ENCODE results near the gene CYBC1.
A peak's percentile ranks its signal among the peaks of the same experiment; 100 is the strongest.

The CYBC1 gene

DNA sequence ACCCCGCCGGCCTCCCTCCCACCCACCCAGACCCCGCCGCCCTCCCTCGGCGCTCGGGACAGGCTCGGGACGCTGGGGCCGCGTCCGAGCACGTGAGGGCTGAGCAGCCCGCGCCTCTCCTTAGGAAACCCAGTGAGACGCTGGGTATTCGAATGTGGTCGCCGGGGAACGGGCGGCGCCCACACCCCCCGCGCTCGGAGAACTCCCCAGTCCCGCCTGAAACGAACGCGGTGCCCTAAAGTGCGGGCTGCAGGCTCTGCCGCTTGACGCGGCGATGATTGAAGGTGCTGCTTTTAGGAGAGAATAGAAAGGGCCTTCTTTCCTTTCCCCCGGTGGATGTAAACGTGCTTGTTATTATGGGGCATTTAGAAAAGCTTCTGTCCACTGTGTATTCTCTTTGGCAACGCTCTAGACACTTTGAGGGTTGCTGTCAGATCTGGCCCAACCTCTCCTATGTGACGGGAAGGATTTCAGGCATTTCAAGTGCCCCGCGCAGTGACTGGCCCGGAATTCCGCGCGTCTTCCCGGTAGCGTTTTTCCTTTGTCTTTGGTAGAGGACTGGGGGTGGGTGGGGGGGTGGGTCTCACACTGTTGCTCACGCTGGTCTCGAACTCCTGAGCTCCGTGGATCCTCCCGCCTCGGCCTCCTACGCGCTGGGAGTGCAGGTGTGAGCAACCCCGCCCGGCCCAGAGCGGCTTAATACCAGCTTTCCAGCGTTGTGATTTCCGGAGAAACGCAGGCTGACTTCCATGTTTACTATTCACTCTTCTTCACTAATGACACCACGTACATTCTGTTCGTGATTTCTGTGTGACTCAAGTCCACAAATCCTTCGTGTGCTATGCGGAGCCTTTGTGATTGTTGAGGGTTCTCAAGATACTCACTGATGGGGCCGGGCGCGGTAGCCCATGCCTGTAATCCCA, 47.2 kb upstream of the CYBC1 start (continued):
- TF ChIP-seq, protein P1, sequence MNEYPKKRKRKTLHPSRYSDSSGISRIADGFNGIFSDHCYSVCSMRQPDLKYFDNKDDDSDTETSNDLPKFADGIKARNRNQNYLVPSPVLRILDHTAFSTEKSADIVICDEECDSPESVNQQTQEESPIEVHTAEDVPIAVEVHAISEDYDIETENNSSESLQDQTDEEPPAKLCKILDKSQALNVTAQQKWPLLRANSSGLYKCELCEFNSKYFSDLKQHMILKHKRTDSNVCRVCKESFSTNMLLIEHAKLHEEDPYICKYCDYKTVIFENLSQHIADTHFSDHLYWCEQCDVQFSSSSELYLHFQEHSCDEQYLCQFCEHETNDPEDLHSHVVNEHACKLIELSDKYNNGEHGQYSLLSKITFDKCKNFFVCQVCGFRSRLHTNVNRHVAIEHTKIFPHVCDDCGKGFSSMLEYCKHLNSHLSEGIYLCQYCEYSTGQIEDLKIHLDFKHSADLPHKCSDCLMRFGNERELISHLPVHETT (tag by site-specific recombination; IDR thresholded peaks at IDR 0.05): no peak
- TF ChIP-seq ZNF555 (tag by site-specific recombination; conservative IDR thresholded peaks at IDR 0.05) (no peak), ZNF112 (tag by site-specific recombination; IDR thresholded peaks at IDR 0.05) (no peak), ZBTB48 (tag by site-specific recombination; IDR thresholded peaks at IDR 0.05) (peak; percentile 31; the same call in 1 of the 2 replicates), ZNF37A (tag by site-specific recombination; IDR thresholded peaks at IDR 0.05) (no peak), KLF8 (tag by site-specific recombination; IDR thresholded peaks at IDR 0.05) (0 out of 2 replicates have a peak, but pooled peaks have one; percentile 8)
- TF ChIP-seq, protein P2, sequence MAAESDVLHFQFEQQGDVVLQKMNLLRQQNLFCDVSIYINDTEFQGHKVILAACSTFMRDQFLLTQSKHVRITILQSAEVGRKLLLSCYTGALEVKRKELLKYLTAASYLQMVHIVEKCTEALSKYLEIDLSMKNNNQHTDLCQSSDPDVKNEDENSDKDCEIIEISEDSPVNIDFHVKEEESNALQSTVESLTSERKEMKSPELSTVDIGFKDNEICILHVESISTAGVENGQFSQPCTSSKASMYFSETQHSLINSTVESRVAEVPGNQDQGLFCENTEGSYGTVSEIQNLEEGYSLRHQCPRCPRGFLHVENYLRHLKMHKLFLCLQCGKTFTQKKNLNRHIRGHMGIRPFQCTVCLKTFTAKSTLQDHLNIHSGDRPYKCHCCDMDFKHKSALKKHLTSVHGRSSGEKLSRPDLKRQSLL (tag by site-specific recombination; IDR thresholded peaks at IDR 0.05): no peak
- TF ChIP-seq, protein P3, sequence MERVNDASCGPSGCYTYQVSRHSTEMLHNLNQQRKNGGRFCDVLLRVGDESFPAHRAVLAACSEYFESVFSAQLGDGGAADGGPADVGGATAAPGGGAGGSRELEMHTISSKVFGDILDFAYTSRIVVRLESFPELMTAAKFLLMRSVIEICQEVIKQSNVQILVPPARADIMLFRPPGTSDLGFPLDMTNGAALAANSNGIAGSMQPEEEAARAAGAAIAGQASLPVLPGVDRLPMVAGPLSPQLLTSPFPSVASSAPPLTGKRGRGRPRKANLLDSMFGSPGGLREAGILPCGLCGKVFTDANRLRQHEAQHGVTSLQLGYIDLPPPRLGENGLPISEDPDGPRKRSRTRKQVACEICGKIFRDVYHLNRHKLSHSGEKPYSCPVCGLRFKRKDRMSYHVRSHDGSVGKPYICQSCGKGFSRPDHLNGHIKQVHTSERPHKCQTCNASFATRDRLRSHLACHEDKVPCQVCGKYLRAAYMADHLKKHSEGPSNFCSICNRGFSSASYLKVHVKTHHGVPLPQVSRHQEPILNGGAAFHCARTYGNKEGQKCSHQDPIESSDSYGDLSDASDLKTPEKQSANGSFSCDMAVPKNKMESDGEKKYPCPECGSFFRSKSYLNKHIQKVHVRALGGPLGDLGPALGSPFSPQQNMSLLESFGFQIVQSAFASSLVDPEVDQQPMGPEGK (tag by site-specific recombination; IDR thresholded peaks at IDR 0.05): peak; percentile 14; the same call in 1 of the 2 replicates
- TF ChIP-seq, protein P4, sequence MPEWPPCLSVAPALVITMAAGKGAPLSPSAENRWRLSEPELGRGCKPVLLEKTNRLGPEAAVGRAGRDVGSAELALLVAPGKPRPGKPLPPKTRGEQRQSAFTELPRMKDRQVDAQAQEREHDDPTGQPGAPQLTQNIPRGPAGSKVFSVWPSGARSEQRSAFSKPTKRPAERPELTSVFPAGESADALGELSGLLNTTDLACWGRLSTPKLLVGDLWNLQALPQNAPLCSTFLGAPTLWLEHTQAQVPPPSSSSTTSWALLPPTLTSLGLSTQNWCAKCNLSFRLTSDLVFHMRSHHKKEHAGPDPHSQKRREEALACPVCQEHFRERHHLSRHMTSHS (tag by site-specific recombination; IDR thresholded peaks at IDR 0.05): no peak

DNA sequence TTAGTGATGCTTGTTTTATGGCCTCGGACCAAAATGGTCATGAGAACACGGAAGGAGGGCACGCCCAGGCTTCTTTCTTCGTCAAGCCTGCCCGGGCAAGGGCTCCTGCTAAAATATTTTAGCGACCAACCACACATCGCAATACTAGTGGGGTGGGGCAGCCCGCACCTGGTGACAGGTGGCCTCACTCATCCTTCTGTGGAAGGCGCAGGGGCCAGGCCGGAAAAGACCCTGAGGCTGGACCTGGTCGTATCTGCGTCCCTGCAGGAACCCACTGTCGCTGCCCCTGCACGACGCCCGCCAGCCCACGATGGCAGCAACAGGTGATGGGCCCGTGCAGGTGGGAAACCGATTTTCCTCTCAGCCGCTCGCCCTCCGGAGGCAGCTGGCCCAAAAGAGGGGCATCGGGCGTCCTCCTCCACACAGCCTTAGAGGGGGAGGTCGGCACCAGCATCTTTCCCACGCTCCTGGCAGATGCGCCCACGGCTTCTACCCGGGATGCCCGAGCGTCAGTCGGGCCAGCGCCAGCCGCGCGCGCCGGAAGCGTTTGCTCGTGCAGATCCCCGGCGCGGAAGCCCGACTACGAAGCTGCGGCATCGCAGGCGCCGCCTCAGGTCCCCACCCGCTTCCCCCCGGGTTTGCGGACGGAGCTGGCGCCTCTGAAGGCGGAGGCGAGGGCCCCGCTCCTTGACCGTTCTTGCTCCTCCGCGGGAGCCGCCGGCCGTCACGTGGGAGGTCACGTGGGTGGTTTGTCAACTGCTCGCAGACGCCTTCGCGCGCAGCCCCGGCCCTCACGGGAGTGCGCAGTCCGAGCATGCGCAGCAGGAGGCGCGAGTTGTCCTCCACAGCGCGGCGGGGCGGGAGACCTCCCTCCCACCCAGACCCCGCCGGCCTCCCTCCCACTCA, 46.2 kb upstream of the CYBC1 start:
- H3K4me1 ChIP-seq (ENCODE audit: control insufficient read depth, insufficient read depth, low read length): peaks cover 2% of the 10 kb centered on the region; the same call in 1 of the 2 replicates
- H3K4me3 ChIP-seq (ENCODE audit: low read depth, low read length): peak overlapping the region; percentile 16
- POLR2A ChIA-PET: interaction anchor here (1.7 kb wide), 1 partner anchor 24 kb away, joined by 3 read pairs; no protein-coding TSS in a partner anchor
- H3K27ac ChIP-seq (ENCODE audit: extremely low read depth, low read depth, low read length): peak overlapping the region; percentile 47
- CTCF ChIA-PET: interaction anchor here (0.6 to 1.8 kb wide), 4 partner anchors 13 to 365 kb away, joined by 3 to 12 read pairs (median 4); no protein-coding TSS in a partner anchor
- H3K36me3 ChIP-seq (ENCODE audit: control insufficient read depth in 2 of 2, insufficient read depth in 1 of 2, low read length in 2 of 2): no peaks in the 10 kb centered on the region
- no peaks in the 10 kb centered on the region for H3K9me3 ChIP-seq (ENCODE audit: control insufficient read depth, insufficient read depth, low read depth, low read length)
- TF ChIP-seq WT1 (tag by site-specific recombination; IDR thresholded peaks at IDR 0.05): no peak
- TF ChIP-seq, protein P5, sequence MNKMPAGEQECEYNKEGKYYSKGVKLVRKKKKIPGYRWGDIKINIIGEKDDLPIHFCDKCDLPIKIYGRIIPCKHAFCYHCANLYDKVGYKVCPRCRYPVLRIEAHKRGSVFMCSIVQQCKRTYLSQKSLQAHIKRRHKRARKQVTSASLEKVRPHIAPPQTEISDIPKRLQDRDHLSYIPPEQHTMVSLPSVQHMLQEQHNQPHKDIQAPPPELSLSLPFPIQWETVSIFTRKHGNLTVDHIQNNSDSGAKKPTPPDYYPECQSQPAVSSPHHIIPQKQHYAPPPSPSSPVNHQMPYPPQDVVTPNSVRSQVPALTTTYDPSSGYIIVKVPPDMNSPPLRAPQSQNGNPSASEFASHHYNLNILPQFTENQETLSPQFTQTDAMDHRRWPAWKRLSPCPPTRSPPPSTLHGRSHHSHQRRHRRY (tag by site-specific recombination; IDR thresholded peaks at IDR 0.05): no peak
- TF ChIP-seq, protein P6, sequence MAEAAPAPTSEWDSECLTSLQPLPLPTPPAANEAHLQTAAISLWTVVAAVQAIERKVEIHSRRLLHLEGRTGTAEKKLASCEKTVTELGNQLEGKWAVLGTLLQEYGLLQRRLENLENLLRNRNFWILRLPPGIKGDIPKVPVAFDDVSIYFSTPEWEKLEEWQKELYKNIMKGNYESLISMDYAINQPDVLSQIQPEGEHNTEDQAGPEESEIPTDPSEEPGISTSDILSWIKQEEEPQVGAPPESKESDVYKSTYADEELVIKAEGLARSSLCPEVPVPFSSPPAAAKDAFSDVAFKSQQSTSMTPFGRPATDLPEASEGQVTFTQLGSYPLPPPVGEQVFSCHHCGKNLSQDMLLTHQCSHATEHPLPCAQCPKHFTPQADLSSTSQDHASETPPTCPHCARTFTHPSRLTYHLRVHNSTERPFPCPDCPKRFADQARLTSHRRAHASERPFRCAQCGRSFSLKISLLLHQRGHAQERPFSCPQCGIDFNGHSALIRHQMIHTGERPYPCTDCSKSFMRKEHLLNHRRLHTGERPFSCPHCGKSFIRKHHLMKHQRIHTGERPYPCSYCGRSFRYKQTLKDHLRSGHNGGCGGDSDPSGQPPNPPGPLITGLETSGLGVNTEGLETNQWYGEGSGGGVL (tag by site-specific recombination; IDR thresholded peaks at IDR 0.05): peak; percentile 64; the same call in 1 of the 2 replicates
- TF ChIP-seq SCRT1 (tag by site-specific recombination; IDR thresholded peaks at IDR 0.05; ENCODE audit: borderline replicate concordance): peak; percentile 99
- no peak for TF ChIP-seq GLI2 (tag by site-specific recombination; IDR thresholded peaks at IDR 0.05; ENCODE audit: borderline replicate concordance, low read depth)
- TF ChIP-seq ZNF366 (tag by site-specific recombination; conservative IDR thresholded peaks at IDR 0.05): no peak
- no peak for TF ChIP-seq SALL2 (tag by site-specific recombination; IDR thresholded peaks at IDR 0.05; ENCODE audit: borderline replicate concordance)
- TF ChIP-seq ZFP37 (tag by site-specific recombination; IDR thresholded peaks at IDR 0.05): no peak
- TF ChIP-seq YY1 (tag by site-specific recombination; IDR thresholded peaks at IDR 0.05): no peak
- TF ChIP-seq GLIS1 (tag by site-specific recombination; IDR thresholded peaks at IDR 0.05): peak; percentile 93
- 0 out of 2 replicates have a peak, but pooled peaks have one; percentile 4 for TF ChIP-seq ZNF558 (tag by site-specific recombination; IDR thresholded peaks at IDR 0.05)
- TF ChIP-seq ZNF416 (tag by site-specific recombination; IDR thresholded peaks at IDR 0.05): no peak
- TF ChIP-seq ZBTB1 (tag by site-specific recombination; IDR thresholded peaks at IDR 0.05): no peak
- TF ChIP-seq GFI1B (tag by site-specific recombination; IDR thresholded peaks at IDR 0.05): no peak
